ENCODE results near the gene ACVRL1.

The ACVRL1 gene

DNA sequence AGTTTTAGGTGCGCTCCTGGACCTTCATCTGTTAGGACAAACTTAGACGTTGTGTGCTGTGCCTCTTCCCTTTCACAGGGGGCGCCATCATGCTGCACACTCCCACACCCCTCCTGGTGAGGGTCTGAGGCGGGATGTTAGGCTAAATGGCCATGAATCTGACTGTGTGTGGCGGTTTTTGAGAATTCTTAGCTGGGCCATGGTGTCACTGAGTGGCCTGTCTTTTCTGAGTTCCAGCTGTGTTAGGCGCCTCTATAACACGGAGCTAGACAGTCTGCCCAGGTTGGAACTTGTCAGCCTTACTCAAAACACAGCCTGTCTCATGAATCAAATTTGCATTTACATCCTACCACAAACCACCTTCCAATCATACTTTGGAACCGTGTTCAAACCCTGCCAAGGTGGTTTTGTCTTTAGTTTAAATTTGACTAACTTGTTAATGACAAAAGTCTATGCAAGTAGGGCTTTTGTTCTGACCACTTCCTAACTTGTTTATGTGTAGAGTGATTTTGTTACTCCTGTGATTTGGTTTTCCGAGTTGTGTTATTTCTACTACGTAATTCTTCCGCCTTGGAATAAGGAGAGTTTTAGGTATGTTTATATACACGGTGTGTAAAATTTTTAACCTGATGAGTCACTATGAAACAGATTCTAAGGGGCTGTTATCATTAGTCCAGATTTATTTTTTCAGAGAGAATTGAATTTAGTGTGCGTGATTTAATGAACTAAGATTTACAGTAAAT, 63.8 kb downstream of the ACVRL1 start:
- DNase-seq (ENCODE audit: low spot score): no peak

DNA sequence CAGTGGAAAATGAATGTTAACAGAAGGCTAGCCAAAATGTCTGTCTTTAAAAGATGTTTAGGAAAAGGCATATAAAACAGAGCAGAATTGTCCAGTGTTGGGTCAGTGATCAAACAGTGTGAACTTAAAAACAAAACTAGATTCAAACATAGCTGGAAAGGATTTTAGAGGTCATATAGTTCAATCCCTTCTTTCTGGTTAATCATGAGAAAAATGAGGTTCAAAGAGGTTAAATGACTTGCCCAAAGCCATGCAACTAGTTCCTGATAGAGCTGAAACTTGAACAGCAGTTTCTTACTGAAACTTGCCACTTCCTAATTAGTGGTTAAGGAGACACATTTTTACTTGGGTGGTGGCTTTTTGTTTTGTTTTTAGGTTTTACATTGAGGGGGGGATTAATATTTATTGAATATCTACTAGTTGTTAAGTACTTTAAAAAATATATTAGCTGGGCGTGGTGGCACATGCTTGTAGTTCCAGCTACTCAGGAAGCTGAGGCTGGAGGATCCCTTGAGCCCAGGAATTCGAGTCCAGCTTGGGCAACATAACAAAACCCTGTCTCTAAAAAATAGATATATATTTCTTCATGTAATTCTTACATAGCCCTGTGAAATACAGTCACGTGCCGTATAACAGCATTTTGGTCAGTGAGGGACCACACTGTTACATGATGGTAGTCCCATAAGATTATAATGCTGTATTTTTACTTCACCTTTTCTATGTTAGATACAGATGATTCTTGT, 64.5 kb downstream of the ACVRL1 start:
- no peak for DNase-seq (ENCODE audit: low spot score)

DNA sequence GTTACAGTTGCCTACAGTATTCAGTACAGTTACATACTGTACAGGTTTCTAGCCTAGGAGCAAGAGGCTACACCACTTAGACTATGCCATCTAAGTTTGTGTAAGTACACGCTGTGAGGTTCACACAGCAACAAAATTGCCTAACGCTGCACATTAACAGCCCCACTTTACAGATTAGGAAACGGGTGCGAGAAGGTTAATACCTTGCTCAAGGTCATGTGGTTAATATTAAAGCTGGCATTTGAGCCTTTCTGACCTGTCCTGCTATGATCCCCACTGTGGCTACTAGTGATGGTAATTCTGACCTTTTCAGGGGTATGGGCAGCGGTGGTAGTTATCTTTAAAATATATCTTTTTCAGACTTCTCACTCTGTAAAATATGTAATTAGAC, 65.1 kb downstream of the ACVRL1 start:
- no peak for DNase-seq (ENCODE audit: low spot score)

DNA sequence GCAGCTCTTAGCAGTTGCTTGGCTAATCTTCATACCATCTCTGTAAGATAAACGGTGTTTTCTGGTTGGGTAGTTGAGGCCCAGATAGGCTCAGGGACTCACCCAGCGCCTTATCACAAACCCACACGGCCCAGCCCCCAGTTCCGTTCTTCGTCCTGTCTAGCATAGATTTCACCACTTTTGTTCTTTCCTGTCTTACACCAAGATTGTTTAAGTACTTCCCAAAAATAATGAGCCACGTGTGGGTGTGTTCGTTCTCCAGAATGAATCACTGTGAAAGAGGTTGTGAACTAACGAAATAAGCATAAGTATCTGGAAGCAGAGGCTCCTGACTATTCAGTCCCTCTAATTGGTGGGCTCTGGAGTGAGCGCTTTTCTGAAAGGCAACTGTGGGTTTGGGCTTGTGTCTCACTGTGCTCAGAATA, 65.6 kb downstream of the ACVRL1 start:
- peak; percentile 68 for DNase-seq (ENCODE audit: low spot score)

Measured in GM03348 (cell line).